Measurements from ENCODE around the gene KNDC1. TPM values are rescaled to one million over a fixed set of nuclear protein-coding genes. Genes with fewer than 3 reads are reported as not detected.

Gene KNDC1
- total RNA-seq, 1 experiment from 2014 or later = 15.7 TPM

- DNase-seq = no peak
- H3K4me3 Mint-ChIP-seq = no peak overlapping the region
- Histone ChIP-seq H3T11ph (ENCODE audit: low read length) (no peak overlapping the region), H3K18ac (ENCODE audit: insufficient read length, low read depth, low read length) (no peak overlapping the region), H4K8ac (replicated peaks; ENCODE audit: insufficient read length, low read depth, low read length) (no peak overlapping the region), H3K23ac (ENCODE audit: insufficient read length, low read depth, low read length) (no peak overlapping the region), H2AK5ac (ENCODE audit: insufficient read length, low read length) (no peak overlapping the region), H3K79me1 (ENCODE audit: insufficient read depth, low read depth, low read length, poor library complexity, severe bottlenecking) (no peaks in the 10 kb centered on the region), H3K4me2 (ENCODE audit: insufficient read depth, insufficient read length, low read length) (no peak overlapping the region), H3K4me1 (ENCODE audit: insufficient read depth, low read length) (no peaks in the 10 kb centered on the region), H3K27ac (ENCODE audit: insufficient read length, low read depth, low read length) (no peak overlapping the region), H2BK15ac (ENCODE audit: low read depth, low read length) (no peak overlapping the region), H2BK5ac (ENCODE audit: insufficient read length, low read length) (no peak overlapping the region), H4K20me1 (ENCODE audit: control insufficient read depth, insufficient read depth, insufficient read length) (peaks cover 4% of the 10 kb centered on the region), H3K27me3 (ENCODE audit: insufficient read depth, low read length) (no peaks in the 10 kb centered on the region), H3K79me2 (ENCODE audit: insufficient read depth, low read length) (no peaks in the 10 kb centered on the region), H3K23me2 (ENCODE audit: insufficient read length, low read depth, low read length, poor library complexity, severe bottlenecking) (no peaks in the 10 kb centered on the region), H2BK20ac (ENCODE audit: low read depth, low read length, poor library complexity, severe bottlenecking) (no peak overlapping the region), H3K14ac (ENCODE audit: insufficient read depth, low read length) (no peak overlapping the region), H2BK12ac (ENCODE audit: insufficient read length, low read depth, low read length) (no peak overlapping the region), H2BK120ac (ENCODE audit: low read depth, low read length, poor library complexity, severe bottlenecking) (no peak overlapping the region), H3K9ac (ENCODE audit: extremely low read depth, insufficient read length, low read length) (no peak overlapping the region), H4K5ac (ENCODE audit: insufficient read length, low read depth, low read length) (no peak overlapping the region), H3K9me3 (ENCODE audit: control insufficient read depth, low read depth, low read length) (no peaks in the 10 kb centered on the region), H3K4ac (ENCODE audit: low read depth, low read length) (no peak overlapping the region), H4K91ac (ENCODE audit: insufficient read length, low read depth, low read length) (no peak overlapping the region), H2AFZ (ENCODE audit: low read length) (no peak overlapping the region), H3K56ac (ENCODE audit: insufficient read length, low read depth, low read length) (no peak overlapping the region)
- no peaks in the 10 kb centered on the region for H3K9me3 Mint-ChIP-seq
- no CpG with 5 or more reads among the region's 37 CpGs for WGBS (ENCODE audit: extremely low coverage, insufficient read length, low lambda C conversion rate)
- no peak for TF ChIP-seq CTCF (conservative IDR thresholded peaks at IDR 0.05)
- peaks cover 11 to 12% of the 10 kb centered on the region in 2 experiments for H3K4me1 Mint-ChIP-seq
- no peak overlapping the region for H3K27ac Mint-ChIP-seq
- no peaks in the 10 kb centered on the region for H3K27me3 Mint-ChIP-seq (ENCODE audit: low read depth)
- H3K36me3 Mint-ChIP-seq (ENCODE audit: insufficient read depth in 1 of 3, low read depth in 3 of 3) = peaks cover 9 to 37% (median 31%) of the 10 kb centered on the region in 3 experiments; a peak in 6 of 7 replicates
Observed at GRCh38 chr10:133167693-133168616, 7.9 kb downstream of the KNDC1 start.

Measured in H9 (cell line).